Measurements from ENCODE around the gene GMNN.

- TF ChIP-seq CTCF (IDR thresholded peaks at IDR 0.05; ENCODE audit: low read length) = no peak
- no peak for TF ChIP-seq EZH2phosphoT487 (IDR thresholded peaks at IDR 0.05; ENCODE audit: low read length)
Observed at GRCh38 chr6:24761193-24761835, 13.4 kb upstream of the GMNN start.
